LNCAP (cell line): ENCODE data around the gene TMEM170B.

Experiments
- TF ChIP-seq, protein P1 (sequence below): fragments of 450-650 bp; IDR thresholded peaks from 2 replicates; pipeline ENCODE4 v1.5.1; 2017; ENCODE audit warnings: mild to moderate bottlenecking

TMEM170B gene

DNA sequence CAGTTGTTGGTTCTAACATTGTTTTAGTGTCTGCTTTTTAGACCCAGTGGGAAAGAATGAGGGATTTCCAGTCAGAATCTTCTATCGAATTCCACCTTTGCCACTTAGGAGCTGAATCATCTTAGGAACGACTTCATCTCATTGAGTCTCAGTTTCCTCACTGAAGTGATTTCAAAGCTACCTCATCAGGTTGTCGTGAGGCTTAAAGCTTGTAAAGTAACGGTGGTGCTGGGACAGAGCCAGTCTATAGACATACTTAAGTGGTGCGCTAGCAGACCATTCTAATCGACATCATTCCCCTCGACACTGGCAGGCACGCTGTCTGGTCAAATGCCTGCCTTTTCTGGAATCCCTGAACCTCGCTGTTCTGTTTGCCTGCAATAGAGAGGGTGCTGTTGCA is 55.5 kb downstream of the TMEM170B start:
- TF ChIP-seq, protein P1, sequence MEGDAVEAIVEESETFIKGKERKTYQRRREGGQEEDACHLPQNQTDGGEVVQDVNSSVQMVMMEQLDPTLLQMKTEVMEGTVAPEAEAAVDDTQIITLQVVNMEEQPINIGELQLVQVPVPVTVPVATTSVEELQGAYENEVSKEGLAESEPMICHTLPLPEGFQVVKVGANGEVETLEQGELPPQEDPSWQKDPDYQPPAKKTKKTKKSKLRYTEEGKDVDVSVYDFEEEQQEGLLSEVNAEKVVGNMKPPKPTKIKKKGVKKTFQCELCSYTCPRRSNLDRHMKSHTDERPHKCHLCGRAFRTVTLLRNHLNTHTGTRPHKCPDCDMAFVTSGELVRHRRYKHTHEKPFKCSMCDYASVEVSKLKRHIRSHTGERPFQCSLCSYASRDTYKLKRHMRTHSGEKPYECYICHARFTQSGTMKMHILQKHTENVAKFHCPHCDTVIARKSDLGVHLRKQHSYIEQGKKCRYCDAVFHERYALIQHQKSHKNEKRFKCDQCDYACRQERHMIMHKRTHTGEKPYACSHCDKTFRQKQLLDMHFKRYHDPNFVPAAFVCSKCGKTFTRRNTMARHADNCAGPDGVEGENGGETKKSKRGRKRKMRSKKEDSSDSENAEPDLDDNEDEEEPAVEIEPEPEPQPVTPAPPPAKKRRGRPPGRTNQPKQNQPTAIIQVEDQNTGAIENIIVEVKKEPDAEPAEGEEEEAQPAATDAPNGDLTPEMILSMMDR: no peak

DNA sequence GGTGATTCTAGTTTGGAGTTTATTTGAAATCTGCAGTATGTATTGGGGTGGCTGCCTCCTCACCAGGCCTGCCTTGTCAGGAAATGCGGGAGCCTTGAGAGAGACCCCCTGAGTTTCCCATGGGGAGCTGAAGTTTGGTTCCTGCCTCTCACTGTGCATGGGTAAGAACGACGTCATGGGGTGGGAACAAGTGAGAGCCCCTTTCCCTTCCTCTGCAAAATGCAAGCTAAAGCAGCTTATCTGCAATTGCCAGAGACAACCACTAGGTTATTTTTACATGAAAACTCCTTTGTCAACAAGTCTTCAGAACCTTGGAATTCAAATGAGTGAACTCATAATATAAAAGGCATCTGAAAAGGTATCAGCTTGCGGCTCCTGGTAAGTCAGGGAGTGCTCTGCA is 58.4 kb downstream of the TMEM170B start:
- TF ChIP-seq, protein P1: no peak

DNA sequence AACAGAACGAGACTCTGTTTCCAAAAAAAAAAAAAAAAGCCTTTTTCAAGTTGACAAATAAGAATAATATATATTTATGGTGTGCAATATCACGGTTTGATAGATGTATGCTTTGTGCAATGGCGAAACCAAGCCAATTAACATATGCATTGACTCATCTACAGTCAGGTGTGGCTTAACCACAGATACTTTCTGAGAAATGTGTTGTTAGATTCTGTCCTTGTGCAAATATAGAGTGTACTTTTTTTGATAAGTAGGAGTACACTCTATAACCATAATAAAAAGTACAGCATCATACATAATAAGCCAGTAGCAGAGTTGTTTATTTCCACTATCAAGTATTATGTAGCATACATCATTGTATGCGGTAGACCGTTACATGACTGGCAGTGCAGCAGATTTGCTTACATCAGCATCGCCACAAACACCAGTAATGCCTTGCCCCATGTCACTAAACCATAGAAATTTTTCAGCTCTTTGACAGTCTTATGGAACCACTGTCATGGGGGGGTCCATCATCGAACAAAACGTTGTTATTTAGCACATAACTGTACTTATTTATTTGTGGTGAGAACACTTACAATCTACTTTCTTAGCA is 59.2 kb downstream of the TMEM170B start:
- TF ChIP-seq, protein P1: no peak

DNA sequence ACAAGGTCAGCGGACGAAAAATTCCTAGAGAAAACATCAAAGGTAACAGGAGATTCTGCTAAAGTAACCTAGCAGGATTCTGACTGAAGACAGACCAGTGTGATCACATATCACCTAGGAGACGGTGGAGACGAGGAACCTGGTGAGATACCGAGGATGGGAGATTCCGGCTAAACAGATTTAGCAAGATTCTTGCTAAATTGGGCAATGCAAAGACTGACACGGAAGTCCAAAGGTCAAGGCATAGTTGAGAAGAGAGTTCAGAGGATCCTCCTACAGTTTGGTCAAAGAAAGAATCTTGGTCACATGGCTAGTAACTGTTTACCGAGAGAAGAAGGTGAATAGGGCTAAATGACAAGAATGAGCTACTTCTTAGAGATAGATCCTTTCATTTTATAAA is 61.1 kb downstream of the TMEM170B start:
- TF ChIP-seq, protein P1: no peak

DNA sequence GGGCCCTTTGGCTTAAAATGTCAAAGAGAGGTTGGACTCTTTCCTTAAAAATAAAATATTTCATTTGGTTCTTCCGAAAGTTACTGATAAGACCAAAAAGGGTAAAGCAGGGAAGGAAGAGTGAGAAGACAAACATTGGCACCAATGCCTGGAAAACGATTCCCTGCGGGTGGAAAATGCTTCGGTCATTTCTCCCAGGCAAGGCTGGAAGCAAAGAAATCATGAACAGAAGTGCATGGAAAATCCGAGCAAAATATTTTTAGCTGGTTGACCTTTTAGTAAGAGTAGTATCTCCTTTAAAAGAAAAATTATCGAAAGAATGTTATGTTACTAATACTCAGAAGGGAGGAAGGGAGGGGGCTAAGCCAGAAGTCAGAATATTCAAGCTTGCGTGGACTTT is 62.7 kb downstream of the TMEM170B start:
- TF ChIP-seq, protein P1: no peak

DNA sequence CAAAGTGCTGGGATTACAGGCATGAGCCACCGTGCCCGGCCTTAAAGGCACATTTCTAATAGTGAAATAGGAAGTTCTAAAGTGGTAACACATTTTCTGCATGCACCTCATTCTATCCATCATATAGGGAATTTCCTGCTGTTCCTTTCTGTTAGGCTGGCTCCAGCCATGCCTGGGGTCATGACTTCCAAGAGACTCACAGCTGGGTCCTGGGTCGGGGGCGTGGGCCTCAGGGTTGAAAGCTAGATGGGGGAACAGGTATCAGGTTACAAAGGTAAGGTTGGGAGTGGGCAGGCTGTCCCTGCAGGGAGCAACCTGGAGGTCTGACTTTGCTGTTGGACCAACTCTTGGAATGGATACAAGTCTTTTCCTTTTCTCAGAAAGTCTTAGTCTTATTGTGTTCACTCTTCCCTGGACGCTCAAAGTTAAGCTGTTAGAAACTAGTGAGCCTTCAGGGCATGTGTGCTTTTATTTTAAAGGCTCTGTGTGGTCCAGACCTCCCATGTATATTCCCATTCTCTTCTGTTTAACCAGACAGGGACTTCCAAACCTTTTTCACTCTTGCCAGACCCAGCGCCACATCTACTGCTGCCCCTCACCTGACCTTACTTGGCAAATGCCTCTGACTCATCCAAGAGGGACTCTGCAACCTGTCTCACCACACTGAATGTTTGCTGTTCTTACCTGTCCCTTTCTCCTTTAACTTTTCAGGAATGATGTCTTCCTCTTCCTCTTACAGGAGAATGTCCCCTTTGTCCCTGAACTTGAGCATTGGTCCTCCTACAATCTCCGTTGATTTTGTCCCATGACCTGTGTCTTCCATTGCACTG is 64.4 kb downstream of the TMEM170B start:
- TF ChIP-seq, protein P1: no peak

DNA sequence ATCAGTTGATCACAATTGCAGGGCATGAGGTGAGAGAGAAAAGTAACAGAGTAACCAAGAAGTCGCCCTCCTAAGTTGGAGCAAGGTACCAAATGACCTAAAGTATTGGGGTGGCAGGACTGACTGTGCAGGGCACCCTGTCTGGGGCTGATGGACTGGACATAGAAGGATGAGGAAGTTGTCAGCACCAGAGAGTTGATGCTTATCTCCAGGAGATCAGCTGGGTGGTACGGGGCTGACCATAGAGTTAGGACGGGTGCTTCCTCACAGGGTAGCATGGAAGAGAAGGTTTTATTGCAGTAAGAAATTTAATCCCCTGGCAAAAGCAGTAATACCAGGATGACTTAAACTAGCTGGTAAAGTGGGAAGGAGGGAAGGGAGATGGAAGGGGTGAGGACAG is 66.7 kb downstream of the TMEM170B start:
- TF ChIP-seq, protein P1: no peak
